ENCODE results near the gene IVD.

The IVD gene

GRCh38 chr15:40435710-40436089 lies 30.1 kb downstream of the IVD start:
- Histone ChIP-seq H3K27me3 (ENCODE audit: insufficient read depth, low read depth, severe bottlenecking) (no peaks in the 10 kb centered on the region), H3K36me3 (no peaks in the 10 kb centered on the region), H3K9me3 (ENCODE audit: severe bottlenecking) (no peaks in the 10 kb centered on the region), H3K27ac (peak overlapping the region; percentile 55), H3K4me3 (ENCODE audit: low read depth, low read length) (peak overlapping the region; percentile 76)
- DNase-seq, result no peak
- no peak for TF ChIP-seq CTCF (IDR thresholded peaks at IDR 0.05; ENCODE audit: low read depth, low read length)

GRCh38 chr15:40436116-40436891 lies 30.7 kb downstream of the IVD start:
- Histone ChIP-seq H3K27me3 (ENCODE audit: insufficient read depth, low read depth, severe bottlenecking) (no peaks in the 10 kb centered on the region), H3K27ac (peak overlapping the region; percentile 55), H3K9me3 (ENCODE audit: severe bottlenecking) (no peaks in the 10 kb centered on the region), H3K36me3 (no peaks in the 10 kb centered on the region), H3K4me3 (ENCODE audit: low read depth, low read length) (peak overlapping the region; percentile 76)
- no peak for TF ChIP-seq CTCF (IDR thresholded peaks at IDR 0.05; ENCODE audit: low read depth, low read length)
- peak; percentile 52 for DNase-seq

- Histone ChIP-seq H3K4me3 (ENCODE audit: low read depth, low read length) (peak overlapping the region; percentile 76), H3K9me3 (ENCODE audit: severe bottlenecking) (no peaks in the 10 kb centered on the region), H3K36me3 (no peaks in the 10 kb centered on the region), H3K27ac (peak overlapping the region; percentile 55), H3K27me3 (ENCODE audit: insufficient read depth, low read depth, severe bottlenecking) (no peaks in the 10 kb centered on the region)
- DNase-seq, result no peak
- no peak for TF ChIP-seq CTCF (IDR thresholded peaks at IDR 0.05; ENCODE audit: low read depth, low read length)
Measured at GRCh38 chr15:40436892-40437751, 31.5 kb downstream of the IVD start.

GRCh38 chr15:40437752-40438687 lies 32.4 kb downstream of the IVD start:
- Histone ChIP-seq H3K27me3 (ENCODE audit: insufficient read depth, low read depth, severe bottlenecking) (no peaks in the 10 kb centered on the region), H3K4me3 (ENCODE audit: low read depth, low read length) (no peak overlapping the region), H3K9me3 (ENCODE audit: severe bottlenecking) (no peaks in the 10 kb centered on the region), H3K36me3 (peaks cover 3% of the 10 kb centered on the region; the same call in 1 of the 2 replicates), H3K27ac (no peak overlapping the region)
- TF ChIP-seq CTCF (IDR thresholded peaks at IDR 0.05; ENCODE audit: low read depth, low read length), result no peak
- no peak for DNase-seq

GRCh38 chr15:40438712-40439111 lies 33.1 kb downstream of the IVD start:
- no peaks in the 10 kb centered on the region for H3K27me3 ChIP-seq (ENCODE audit: insufficient read depth, low read depth, severe bottlenecking)
- H3K36me3 ChIP-seq, result peaks cover 4% of the 10 kb centered on the region; the same call in 1 of the 2 replicates
- no peak for TF ChIP-seq CTCF (IDR thresholded peaks at IDR 0.05; ENCODE audit: low read depth, low read length)
- no peaks in the 10 kb centered on the region for H3K9me3 ChIP-seq (ENCODE audit: severe bottlenecking)
- DNase-seq, result no peak
- H3K27ac ChIP-seq, result no peak overlapping the region
- no peak overlapping the region for H3K4me3 ChIP-seq (ENCODE audit: low read depth, low read length)

All from WERI-Rb-1 (cell line).